WERI-Rb-1 (cell line): Measurements from ENCODE around the gene CYB561D1.
A peak's percentile ranks its signal among the peaks of the same experiment; 100 is the strongest.

Source experiments
- DNase-seq: peaks from one replicate; pipeline ENCODE4 v3.0.0-alpha.2; 2020
- H3K27ac ChIP-seq: fragments of 250-450 bp; sonication (Bioruptor Pico); 2 replicates; pipeline ENCODE4 v1.5.1; 2020; ENCODE audit warnings: mild to moderate bottlenecking, moderate library complexity
- H3K27me3 ChIP-seq: fragments of 250-450 bp; sonication (Bioruptor Pico); 2 replicates; pipeline ENCODE4 v1.5.1; 2021; ENCODE audit warnings: mild to moderate bottlenecking, low read depth, moderate library complexity; ENCODE audit not compliant: insufficient read depth, severe bottlenecking
- H3K36me3 ChIP-seq: fragments of 250-450 bp; sonication (Bioruptor Pico); 2 replicates; pipeline ENCODE4 v1.5.1; 2020; ENCODE audit warnings: mild to moderate bottlenecking, moderate library complexity
- H3K4me3 ChIP-seq: 2 replicates; pipeline ENCODE4 v1.5.1; 2011; ENCODE audit warnings: low read depth, mild to moderate bottlenecking, control low read depth, low read length
- H3K9me3 ChIP-seq: fragments of 250-450 bp; sonication (Bioruptor Pico); 2 replicates; pipeline ENCODE4 v1.5.1; 2021; ENCODE audit warnings: mild to moderate bottlenecking, moderate library complexity; ENCODE audit not compliant: severe bottlenecking
- CTCF ChIP-seq: IDR thresholded peaks from 2 replicates; pipeline ENCODE4 v1.5.1; 2011; ENCODE audit warnings: low read depth, mild to moderate bottlenecking, control low read depth, inconsistent platforms, low read length

Gene CYB561D1

DNA sequence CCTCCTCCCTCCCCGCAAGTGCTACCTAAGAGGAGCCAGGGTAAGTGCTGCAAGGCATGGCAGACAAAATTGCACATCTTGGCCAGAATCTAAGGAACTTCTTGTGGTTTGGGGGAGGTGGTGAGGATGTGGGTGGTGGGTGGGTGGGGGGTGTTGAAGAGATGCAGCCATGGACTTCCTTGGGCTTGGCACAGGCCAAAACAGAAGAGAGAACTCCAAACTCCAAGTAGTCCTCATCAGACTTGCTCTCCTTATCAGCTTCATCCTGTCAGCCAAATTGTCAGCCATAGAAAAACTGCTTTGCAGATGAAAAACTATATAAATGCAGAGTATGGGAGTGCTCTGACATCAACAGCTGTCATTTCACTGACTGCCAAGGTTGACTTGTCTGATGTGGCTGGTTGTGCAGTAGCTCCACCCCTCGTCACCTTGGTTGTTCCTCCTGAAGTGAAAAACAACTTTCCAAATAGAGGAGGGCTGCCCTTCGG, 8.5 kb downstream of the CYB561D1 start:
- Histone ChIP-seq H3K27me3 (no peaks in the 10 kb centered on the region), H3K4me3 (no peak overlapping the region), H3K27ac (no peak overlapping the region), H3K9me3 (no peaks in the 10 kb centered on the region), H3K36me3 (peaks cover 10% of the 10 kb centered on the region)
- TF ChIP-seq CTCF = no peak
- DNase-seq = no peak

DNA sequence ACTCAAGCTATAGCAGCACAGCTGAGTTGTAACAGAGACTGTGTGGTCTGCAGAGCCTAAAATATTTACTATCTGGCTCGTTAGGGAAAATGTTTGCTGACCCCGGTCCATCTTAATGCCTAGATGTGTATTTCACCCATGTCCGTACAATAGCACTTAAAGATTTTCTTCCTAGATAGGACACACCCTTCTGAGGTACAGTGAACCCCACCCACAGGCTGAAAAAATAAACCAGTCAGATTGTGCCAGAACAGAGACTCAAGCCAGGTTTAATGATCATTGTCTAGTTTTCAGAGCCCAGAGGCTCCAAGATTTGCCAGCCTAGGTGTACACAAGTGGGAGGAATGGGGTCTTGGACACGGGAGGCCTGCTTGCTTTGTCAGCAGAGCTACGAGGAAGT, 10.0 kb downstream of the CYB561D1 start:
- Histone ChIP-seq H3K27me3 (no peaks in the 10 kb centered on the region), H3K36me3 (peaks cover 18% of the 10 kb centered on the region), H3K9me3 (no peaks in the 10 kb centered on the region), H3K27ac (no peak overlapping the region), H3K4me3 (no peak overlapping the region)
- no peak for DNase-seq
- TF ChIP-seq CTCF = no peak

DNA sequence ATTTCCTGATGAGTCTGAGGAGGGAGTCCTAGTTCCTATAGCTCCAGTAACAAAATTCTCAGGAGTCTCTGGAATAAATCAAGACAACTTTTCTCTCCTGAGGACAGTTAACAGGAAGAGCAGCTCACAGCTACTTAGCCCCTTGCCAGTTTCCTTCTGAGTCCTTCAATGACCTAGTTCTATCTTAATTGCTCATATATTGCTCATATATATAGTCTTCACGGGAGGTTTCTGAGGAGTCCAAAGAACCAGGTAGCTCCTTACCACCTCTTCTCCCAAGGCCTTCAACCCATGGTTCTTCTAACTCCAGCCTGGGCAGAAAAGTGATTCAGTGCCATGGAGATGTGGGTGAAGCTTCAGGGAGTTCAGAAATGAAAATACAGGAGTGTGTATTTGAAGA, 11.1 kb downstream of the CYB561D1 start:
- Histone ChIP-seq H3K4me3 (no peak overlapping the region), H3K27me3 (no peaks in the 10 kb centered on the region), H3K9me3 (no peaks in the 10 kb centered on the region), H3K36me3 (peaks cover 18% of the 10 kb centered on the region), H3K27ac (no peak overlapping the region)
- DNase-seq = no peak
- TF ChIP-seq CTCF = no peak

DNA sequence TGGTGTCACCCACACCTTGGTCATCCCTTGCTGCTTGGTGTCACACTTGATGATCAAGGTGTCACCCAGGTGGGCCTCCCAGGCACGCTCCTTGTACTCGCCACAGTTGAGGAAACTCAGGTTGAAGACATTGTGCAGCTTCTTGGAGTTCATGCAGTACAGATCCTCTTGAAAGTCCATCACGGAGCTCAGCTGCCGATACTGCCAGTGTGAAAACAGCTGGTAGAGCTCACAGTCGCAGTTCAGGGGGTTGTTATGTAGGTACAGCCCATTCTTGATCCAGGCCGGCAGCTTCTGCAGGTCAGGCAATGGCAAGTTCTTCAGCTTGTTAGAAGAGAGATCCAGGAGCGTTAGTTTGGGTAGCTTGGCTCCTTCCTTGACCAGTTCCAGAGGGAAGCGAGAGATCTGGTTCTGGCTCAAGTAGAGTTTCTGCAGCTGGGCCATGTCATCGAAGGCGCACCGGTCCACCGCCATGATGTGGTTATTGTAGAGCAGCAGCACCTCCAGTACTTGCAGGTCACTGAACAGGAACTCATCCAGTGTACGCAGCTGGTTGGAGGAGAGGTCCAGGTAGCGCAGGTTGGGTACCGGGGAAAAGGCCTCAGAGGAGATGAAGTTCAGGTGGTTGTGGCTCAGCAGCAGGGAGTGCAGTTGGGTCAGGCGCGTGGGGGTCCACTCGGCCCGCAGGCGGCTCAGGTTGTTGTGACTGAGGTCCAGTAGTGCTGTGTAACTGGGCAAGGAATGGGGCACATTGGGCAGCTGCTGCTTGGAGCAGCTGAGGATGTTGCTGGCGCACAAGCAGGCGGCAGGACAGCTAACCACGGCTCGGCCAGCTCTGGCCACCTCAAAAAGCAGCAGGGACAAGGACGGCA, 14.3 kb downstream of the CYB561D1 start:
- DNase-seq = no peak
- TF ChIP-seq CTCF = no peak
- no peak overlapping the region for H3K27ac ChIP-seq
- H3K4me3 ChIP-seq = no peak overlapping the region
- H3K36me3 ChIP-seq = peaks cover 10% of the 10 kb centered on the region
- no peaks in the 10 kb centered on the region for H3K27me3 ChIP-seq
- H3K9me3 ChIP-seq = no peaks in the 10 kb centered on the region

DNA sequence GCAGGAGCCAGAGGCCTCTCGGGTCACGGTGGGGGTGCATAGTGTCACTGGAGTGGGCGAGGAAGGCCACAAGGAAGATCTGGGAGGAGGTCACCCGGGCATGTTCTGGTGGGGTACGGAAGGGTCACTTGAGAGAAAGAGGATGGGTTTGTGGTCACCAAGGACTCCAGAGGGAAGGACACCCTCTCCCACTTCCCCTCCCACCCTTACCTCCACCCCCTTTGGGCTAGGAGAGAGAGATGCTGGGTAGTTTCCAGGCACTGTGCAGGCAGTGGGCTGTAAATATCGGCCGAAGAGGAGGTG, 14.9 kb downstream of the CYB561D1 start:
- H3K4me3 ChIP-seq = peak overlapping the region; percentile 90
- TF ChIP-seq CTCF = no peak
- DNase-seq = no peak
- H3K27ac ChIP-seq = no peak overlapping the region
- H3K27me3 ChIP-seq = no peaks in the 10 kb centered on the region
- H3K9me3 ChIP-seq = no peaks in the 10 kb centered on the region
- H3K36me3 ChIP-seq = peaks cover 10% of the 10 kb centered on the region
